Mesothelial cell of epicardium (in vitro differentiated cells): ENCODE data around the gene KLHL29. TPM values are rescaled to one million over a fixed set of nuclear protein-coding genes. Genes with fewer than 3 reads are reported as not detected.

Source experiments
- DNase-seq, 2 experiments: peaks; one replicate each; pipeline ENCODE4 v3.0.0; 2021; ENCODE audit warnings: low spot score in 2 of 2; ENCODE audit not compliant: unreplicated experiment in 2 of 2
- H3K27ac Mint-ChIP-seq: 2 replicates; pipeline ENCODE4 v1.8.0; 2021; ENCODE audit warnings: mixed read lengths
- H3K27me3 Mint-ChIP-seq: 2 replicates; pipeline ENCODE4 v1.8.0; 2021; ENCODE audit warnings: low read depth, mixed read lengths
- H3K36me3 Mint-ChIP-seq: 2 replicates; pipeline ENCODE4 v1.8.0; 2021; ENCODE audit warnings: mixed read lengths
- H3K4me1 Mint-ChIP-seq: 2 replicates; pipeline ENCODE4 v1.8.0; 2021; ENCODE audit warnings: mixed read lengths
- H3K4me3 Mint-ChIP-seq: 2 replicates; pipeline ENCODE4 v1.8.0; 2021; ENCODE audit warnings: mild to moderate bottlenecking, moderate library complexity, mixed read lengths
- H3K9me3 Mint-ChIP-seq: 2 replicates; pipeline ENCODE4 v1.8.0; 2021; ENCODE audit warnings: mixed read lengths
- CTCF ChIP-seq: fragments of 200-600 bp; sonication (generic); IDR thresholded peaks from one replicate; pipeline ENCODE4 v1.5.0; 2021; ENCODE audit warnings: antibody characterized with exemption; ENCODE audit not compliant: unreplicated experiment
- total RNA-seq: library from RNA; stranded (reverse); gene quantifications from 3 replicates; pipeline ENCODE4 v1.2.1, GENCODE V29; 2021

Gene KLHL29
- total RNA-seq, 1 donor from 2014 or later, result 28.3 TPM

- Mint-ChIP-seq H3K9me3 (no peaks in the 10 kb centered on the region), H3K36me3 (no peaks in the 10 kb centered on the region), H3K4me1 (peaks cover 33% of the 10 kb centered on the region), H3K27ac (no peak overlapping the region), H3K4me3 (no peak overlapping the region), H3K27me3 (peaks cover 1% of the 10 kb centered on the region)
- DNase-seq, result no peak
- no peak for TF ChIP-seq CTCF
These were observed 206.1 kb downstream of the KLHL29 start for GRCh38 chr2:23591111-23591510.

DNA sequence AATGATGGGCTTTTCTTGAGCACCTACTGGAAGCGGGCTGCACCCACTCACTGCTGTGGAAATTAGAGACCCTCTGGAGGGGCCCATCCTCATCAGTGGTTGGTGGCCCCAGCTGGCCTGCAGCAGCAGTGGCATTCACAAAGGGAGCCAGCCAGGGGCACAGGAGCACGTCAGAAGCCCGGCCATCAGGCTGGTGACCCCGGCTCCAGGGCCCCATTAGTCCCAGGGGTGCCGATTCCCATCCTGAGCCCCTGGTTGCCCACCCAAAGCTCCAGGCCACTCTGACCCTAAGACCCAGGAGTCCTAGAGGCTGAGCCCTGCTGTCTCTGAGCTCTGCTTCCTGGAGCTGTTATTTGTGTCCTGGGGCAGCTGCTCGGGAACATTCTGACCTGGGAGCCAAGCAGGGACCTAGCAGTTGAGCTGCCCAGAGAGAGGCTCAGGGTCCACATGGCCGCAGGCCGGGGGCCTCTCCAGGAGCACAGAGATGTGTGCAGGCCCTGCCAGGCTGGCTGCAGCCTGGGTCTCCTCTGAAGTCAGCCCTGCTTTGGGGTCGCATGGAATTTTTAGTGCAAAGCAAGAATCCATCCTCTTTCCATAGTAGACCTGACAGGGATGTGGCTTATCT, 207.2 kb downstream of the KLHL29 start:
- no peak for DNase-seq
- H3K27ac Mint-ChIP-seq, result no peak overlapping the region
- TF ChIP-seq CTCF, result no peak
- peaks cover 28% of the 10 kb centered on the region for H3K4me1 Mint-ChIP-seq
- no peaks in the 10 kb centered on the region for H3K36me3 Mint-ChIP-seq
- H3K4me3 Mint-ChIP-seq, result no peak overlapping the region
- H3K27me3 Mint-ChIP-seq, result peaks cover 1% of the 10 kb centered on the region
- no peaks in the 10 kb centered on the region for H3K9me3 Mint-ChIP-seq

DNA sequence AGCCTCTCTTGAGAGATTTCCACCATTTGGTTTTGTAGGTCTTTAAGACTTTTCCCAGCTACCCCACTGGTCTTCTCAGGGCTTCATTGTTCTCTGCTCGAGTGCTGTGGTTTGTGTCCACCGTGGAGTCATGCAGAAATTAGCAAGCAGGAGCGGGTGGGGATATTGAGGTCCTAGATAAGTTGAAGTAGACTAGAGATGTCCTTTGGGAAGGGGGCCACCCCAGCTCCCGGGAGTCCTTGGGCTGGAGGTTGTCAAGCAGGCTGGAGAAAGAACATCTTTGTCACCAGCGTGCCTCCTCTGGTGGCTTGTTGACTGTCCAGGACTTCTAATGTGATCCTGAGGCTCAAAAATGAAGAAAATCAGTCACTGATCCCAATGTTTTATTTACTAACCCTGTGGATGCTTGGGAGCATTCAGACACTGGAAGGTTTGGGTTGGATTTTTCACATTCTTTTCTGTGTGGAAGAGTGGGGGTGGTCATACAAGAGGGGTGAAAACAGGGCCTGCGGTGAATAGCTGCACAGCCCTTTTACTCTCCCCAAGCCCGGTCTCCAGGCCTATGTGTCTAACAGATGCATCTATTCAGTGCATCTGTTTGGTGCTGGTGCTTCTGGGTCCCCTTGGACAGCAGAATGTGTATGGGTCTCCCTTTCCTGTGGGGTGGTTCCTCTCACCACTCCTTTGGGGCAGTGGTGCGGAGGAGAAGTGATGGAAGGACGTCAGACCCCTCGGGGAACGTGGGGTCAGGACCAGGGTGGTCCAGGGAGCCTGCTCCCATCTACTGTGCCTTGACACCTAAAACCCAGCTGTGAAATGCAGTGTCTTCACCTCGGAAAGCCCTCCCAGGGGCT, 208.1 kb downstream of the KLHL29 start:
- H3K27me3 Mint-ChIP-seq, result peaks cover 1% of the 10 kb centered on the region

GRCh38 chr2:23593752-23594459, 208.9 kb downstream of the KLHL29 start:
- H3K4me3 Mint-ChIP-seq, result no peak overlapping the region
- no peaks in the 10 kb centered on the region for H3K36me3 Mint-ChIP-seq
- H3K27me3 Mint-ChIP-seq, result peaks cover 1% of the 10 kb centered on the region
- H3K9me3 Mint-ChIP-seq, result no peaks in the 10 kb centered on the region
- DNase-seq, result no peak
- peaks cover 22% of the 10 kb centered on the region for H3K4me1 Mint-ChIP-seq
- no peak overlapping the region for H3K27ac Mint-ChIP-seq
- no peak for TF ChIP-seq CTCF

More for the DNA sequence above, 208.1 kb downstream of the KLHL29 start:
- no peak for TF ChIP-seq CTCF
- no peak overlapping the region for H3K27ac Mint-ChIP-seq
- H3K9me3 Mint-ChIP-seq, result no peaks in the 10 kb centered on the region
- DNase-seq, result no peak
- no peaks in the 10 kb centered on the region for H3K36me3 Mint-ChIP-seq
- peaks cover 22% of the 10 kb centered on the region for H3K4me1 Mint-ChIP-seq
- H3K4me3 Mint-ChIP-seq, result no peak overlapping the region

- peaks cover 1% of the 10 kb centered on the region for H3K27me3 Mint-ChIP-seq
- peak overlapping the region; percentile 16 for H3K4me3 Mint-ChIP-seq
- H3K9me3 Mint-ChIP-seq, result no peaks in the 10 kb centered on the region
- no peak for DNase-seq
- peaks cover 22% of the 10 kb centered on the region for H3K4me1 Mint-ChIP-seq
- H3K36me3 Mint-ChIP-seq, result no peaks in the 10 kb centered on the region
- peak overlapping the region; percentile 83 for H3K27ac Mint-ChIP-seq
- TF ChIP-seq CTCF, result no peak
These were observed 209.5 kb downstream of the KLHL29 start for GRCh38 chr2:23594460-23594825.
